Effector memory CD8-positive, alpha-beta T cell (primary cell): Measurements from ENCODE around the gene EDDM13.
"Not testable (repeated sequence)": the region's sequence is repeated elsewhere in the genome, so short reads cannot be mapped to it uniquely, and the experiment has no call there.

Experiments
- ATAC-seq: fragments of 150-1000 bp; cut with Tn5 transposase; replicated peaks from 2 replicates; pipeline ENCODE4 v1.10.0; 2021; ENCODE audit warnings: mild to moderate bottlenecking, moderate library complexity
- DNase-seq, 3 experiments: peaks; one replicate each; pipeline ENCODE4 v3.0.0; 2021
- H3K27ac Mint-ChIP-seq, 2 donors: one replicate each; pipeline ENCODE4 v1.8.0; 2022; ENCODE audit warnings: mild to moderate bottlenecking in 2 of 2, mixed read lengths in 2 of 2, moderate library complexity in 2 of 2
- H3K27me3 Mint-ChIP-seq, 2 donors: one replicate each; pipeline ENCODE4 v1.8.0; 2022; ENCODE audit warnings: mixed read lengths in 2 of 2
- H3K36me3 Mint-ChIP-seq: one replicate; pipeline ENCODE4 v1.8.0; 2022; ENCODE audit warnings: mild to moderate bottlenecking, moderate library complexity, mixed read lengths; ENCODE audit not compliant: insufficient read depth
- H3K4me1 Mint-ChIP-seq, 2 donors: one replicate each; pipeline ENCODE4 v1.8.0; 2022; ENCODE audit warnings: low read depth in 2 of 2, mixed read lengths in 2 of 2
- H3K4me3 Mint-ChIP-seq, 2 donors: one replicate each; pipeline ENCODE4 v1.8.0; 2022; ENCODE audit warnings: mild to moderate bottlenecking in 2 of 2, mixed read lengths in 2 of 2, moderate library complexity in 2 of 2
- H3K9me3 Mint-ChIP-seq, 2 donors: one replicate each; pipeline ENCODE4 v1.8.0; 2022; ENCODE audit warnings: mixed read lengths in 2 of 2

Gene EDDM13

GRCh38 chr19:56317749-56318148 is 45.2 kb downstream of the EDDM13 start:
- H3K9me3 Mint-ChIP-seq, result no peaks in the 10 kb centered on the region
- no peak for DNase-seq
- peaks cover 17% of the 10 kb centered on the region for H3K36me3 Mint-ChIP-seq
- H3K27ac Mint-ChIP-seq, result no peak overlapping the region
- no peak for ATAC-seq
- no peak overlapping the region for H3K4me3 Mint-ChIP-seq
- H3K4me1 Mint-ChIP-seq, result peaks cover 12 to 18% of the 10 kb centered on the region in 2 donors
- peaks cover 9 to 20% of the 10 kb centered on the region in 2 donors for H3K27me3 Mint-ChIP-seq

GRCh38 chr19:56319991-56320390 is 47.4 kb downstream of the EDDM13 start:
- Mint-ChIP-seq H3K36me3 (peaks cover 4% of the 10 kb centered on the region), H3K27ac (no peak overlapping the region), H3K4me1 (peaks cover 0 to 6% of the 10 kb centered on the region in 2 donors), H3K9me3 (no peaks in the 10 kb centered on the region), H3K27me3 (peaks cover 15 to 20% of the 10 kb centered on the region in 2 donors), H3K4me3 (no peak overlapping the region)
- no peak for DNase-seq
- no peak for ATAC-seq

GRCh38 chr19:56321254-56321988 is 48.9 kb downstream of the EDDM13 start:
- H3K4me1 Mint-ChIP-seq, result no peaks in the 10 kb centered on the region
- no peaks in the 10 kb centered on the region for H3K36me3 Mint-ChIP-seq
- no peak overlapping the region for H3K4me3 Mint-ChIP-seq
- H3K27me3 Mint-ChIP-seq, result peaks cover 16 to 20% of the 10 kb centered on the region in 2 donors
- no peak for ATAC-seq
- no peak overlapping the region for H3K27ac Mint-ChIP-seq
- no peaks in the 10 kb centered on the region for H3K9me3 Mint-ChIP-seq
- DNase-seq, result no peak

- no peak for ATAC-seq
- H3K27me3 Mint-ChIP-seq, result peaks cover 20 to 22% of the 10 kb centered on the region in 2 donors
- no peak overlapping the region for H3K27ac Mint-ChIP-seq
Measured at GRCh38 chr19:56321989-56322440, 49.5 kb downstream of the EDDM13 start.

GRCh38 chr19:56324436-56324835 is 51.9 kb downstream of the EDDM13 start:
- Mint-ChIP-seq H3K36me3 (no peaks in the 10 kb centered on the region), H3K4me1 (no peaks in the 10 kb centered on the region), H3K27me3 (peaks cover 20 to 23% of the 10 kb centered on the region in 2 donors), H3K4me3 (no peak overlapping the region), H3K27ac (no peak overlapping the region), H3K9me3 (no peaks in the 10 kb centered on the region)
- DNase-seq (no peak), ATAC-seq (no peak)

More at GRCh38 chr19:56321989-56322440, 49.5 kb downstream of the EDDM13 start:
- H3K36me3 Mint-ChIP-seq, result no peaks in the 10 kb centered on the region
- H3K4me3 Mint-ChIP-seq, result no peak overlapping the region
- H3K4me1 Mint-ChIP-seq, result no peaks in the 10 kb centered on the region
- H3K9me3 Mint-ChIP-seq, result no peaks in the 10 kb centered on the region
- DNase-seq, result no peak

GRCh38 chr19:56332695-56333094 is 60.1 kb downstream of the EDDM13 start:
- ATAC-seq, result no peak
- Mint-ChIP-seq H3K9me3 (no peaks in the 10 kb centered on the region), H3K36me3 (no peaks in the 10 kb centered on the region)

GRCh38 chr19:56333506-56333905 is 61.0 kb downstream of the EDDM13 start:
- H3K9me3 Mint-ChIP-seq, result no peaks in the 10 kb centered on the region
- no peak overlapping the region for H3K4me3 Mint-ChIP-seq
- H3K27ac Mint-ChIP-seq, result no peak overlapping the region
- no peaks in the 10 kb centered on the region for H3K4me1 Mint-ChIP-seq
- H3K27me3 Mint-ChIP-seq, result peaks cover 19 to 23% of the 10 kb centered on the region in 2 donors
- ATAC-seq (peak; percentile 75), DNase-seq (peak; percentile 45 to 59 (median 50))
- no peaks in the 10 kb centered on the region for H3K36me3 Mint-ChIP-seq

More at GRCh38 chr19:56332695-56333094, 60.1 kb downstream of the EDDM13 start:
- peaks cover 15 to 19% of the 10 kb centered on the region in 2 donors for H3K27me3 Mint-ChIP-seq
- no peak overlapping the region for H3K4me3 Mint-ChIP-seq
- no peak overlapping the region for H3K27ac Mint-ChIP-seq
- DNase-seq, result no peak
- H3K4me1 Mint-ChIP-seq, result no peaks in the 10 kb centered on the region

- H3K9me3 Mint-ChIP-seq, H3K36me3 Mint-ChIP-seq, H3K4me1 Mint-ChIP-seq, DNase-seq, H3K27ac Mint-ChIP-seq, ATAC-seq, H3K4me3 Mint-ChIP-seq: not testable (repeated sequence)
- H3K27me3 Mint-ChIP-seq, result peaks cover 19 to 31% of the 10 kb centered on the region in 2 donors
Measured at GRCh38 chr19:56335371-56335770, 62.8 kb downstream of the EDDM13 start.

GRCh38 chr19:56337077-56337476 is 64.5 kb downstream of the EDDM13 start:
- not testable (repeated sequence) for H3K36me3 Mint-ChIP-seq, H3K4me1 Mint-ChIP-seq, H3K4me3 Mint-ChIP-seq, DNase-seq, ATAC-seq, H3K27ac Mint-ChIP-seq, H3K9me3 Mint-ChIP-seq
- peaks cover 30 to 41% of the 10 kb centered on the region in 2 donors for H3K27me3 Mint-ChIP-seq

GRCh38 chr19:56339031-56339430 is 66.5 kb downstream of the EDDM13 start:
- not testable (repeated sequence) for H3K4me3 Mint-ChIP-seq, ATAC-seq
- peaks cover 29 to 46% of the 10 kb centered on the region in 2 donors for H3K27me3 Mint-ChIP-seq

GRCh38 chr19:56341948-56342347 is 69.4 kb downstream of the EDDM13 start:
- H3K27me3 Mint-ChIP-seq, result peaks cover 29 to 48% of the 10 kb centered on the region in 2 donors
- ATAC-seq (no peak), DNase-seq (no peak)
- H3K36me3 Mint-ChIP-seq, result no peaks in the 10 kb centered on the region
- H3K4me1 Mint-ChIP-seq, result no peaks in the 10 kb centered on the region
- no peak overlapping the region for H3K4me3 Mint-ChIP-seq
- no peaks in the 10 kb centered on the region for H3K9me3 Mint-ChIP-seq
- H3K27ac Mint-ChIP-seq, result no peak overlapping the region

More at GRCh38 chr19:56339031-56339430, 66.5 kb downstream of the EDDM13 start:
- H3K4me1 Mint-ChIP-seq, H3K27ac Mint-ChIP-seq, DNase-seq, H3K9me3 Mint-ChIP-seq, H3K36me3 Mint-ChIP-seq: not testable (repeated sequence)

GRCh38 chr19:56347163-56347778 is 74.7 kb downstream of the EDDM13 start:
- Mint-ChIP-seq H3K9me3 (no peaks in the 10 kb centered on the region), H3K4me3 (no peak overlapping the region), H3K27me3 (peaks cover 12 to 31% of the 10 kb centered on the region in 2 donors), H3K27ac (no peak overlapping the region), H3K36me3 (no peaks in the 10 kb centered on the region), H3K4me1 (no peaks in the 10 kb centered on the region)
- ATAC-seq (no peak), DNase-seq (no peak)

- DNase-seq (no peak), ATAC-seq (no peak)
- Mint-ChIP-seq H3K9me3 (no peaks in the 10 kb centered on the region), H3K4me3 (no peak overlapping the region), H3K4me1 (no peaks in the 10 kb centered on the region), H3K27me3 (peaks cover 1 to 23% of the 10 kb centered on the region in 2 donors), H3K36me3 (no peaks in the 10 kb centered on the region), H3K27ac (no peak overlapping the region)
Measured at GRCh38 chr19:56348289-56348877, 75.8 kb downstream of the EDDM13 start.
